HepG2 (cell line): ENCODE results near the gene ZDHHC8.

ENCODE experiments used
- CHD2 ChIP-seq: IDR thresholded peaks from 2 replicates; pipeline ENCODE4 v1.6.1; 2011; ENCODE audit warnings: low read depth, low read length, improper control_type of control experiment
- DNMT3B ChIP-seq: conservative IDR thresholded peaks from 2 replicates; pipeline ENCODE4 v1.6.1; 2016; ENCODE audit warnings: missing biosample characterization, control low read depth
- EZH2 ChIP-seq: conservative IDR thresholded peaks from 2 replicates; pipeline ENCODE4 v1.6.1; 2012; ENCODE audit warnings: mild to moderate bottlenecking, low read depth, low read length, moderate library complexity
- FOXK2 ChIP-seq: fragments of 450-650 bp; IDR thresholded peaks from 2 replicates; pipeline ENCODE4 v1.6.1; 2016
- MZF1 ChIP-seq: sonication (generic); formaldehyde crosslinking; IDR thresholded peaks from 2 replicates; pipeline ENCODE4 v1.8.1; 2023; ENCODE audit warnings: mild to moderate bottlenecking, missing genetic modification reagents, borderline replicate concordance
- PAF1 ChIP-seq: IDR thresholded peaks from 2 replicates; pipeline ENCODE4 v1.6.1; 2016; ENCODE audit warnings: missing genetic modification reagents, missing compliant biosample characterization
- POLR2A ChIP-seq, 2 experiments: IDR thresholded peaks; 2 replicates each; pipeline ENCODE4 v1.6.1; 2011; ENCODE audit warnings: low read depth in 2 of 2, low read length in 2 of 2, mild to moderate bottlenecking in 1 of 2, moderate library complexity in 1 of 2; ENCODE audit not compliant: insufficient read depth in 1 of 2
- POLR2AphosphoS5 ChIP-seq: IDR thresholded peaks from 2 replicates; pipeline ENCODE4 v1.6.1; 2012; ENCODE audit warnings: low read depth, low read length
- ZNF570 ChIP-seq: sonication (generic); formaldehyde crosslinking; IDR thresholded peaks from 2 replicates; pipeline ENCODE4 v1.4.0; 2020; ENCODE audit warnings: mild to moderate bottlenecking, missing genetic modification reagents, borderline replicate concordance
- TF ChIP-seq, protein P1 (sequence below): sonication (generic); formaldehyde crosslinking; IDR thresholded peaks from 2 replicates; pipeline ENCODE4 v1.5.0; 2020; ENCODE audit warnings: mild to moderate bottlenecking, missing genetic modification reagents, moderate library complexity
- TF ChIP-seq, protein P2 (sequence below): sonication (generic); formaldehyde crosslinking; IDR thresholded peaks from 2 replicates; pipeline ENCODE4 v1.8.1; 2023; ENCODE audit warnings: missing genetic modification reagents, inconsistent platforms, borderline replicate concordance
- TF ChIP-seq, protein P3 (sequence below): sonication (generic); formaldehyde crosslinking; IDR thresholded peaks from 2 replicates; pipeline ENCODE4 v1.4.0; 2020; ENCODE audit warnings: missing genetic modification reagents

DNA sequence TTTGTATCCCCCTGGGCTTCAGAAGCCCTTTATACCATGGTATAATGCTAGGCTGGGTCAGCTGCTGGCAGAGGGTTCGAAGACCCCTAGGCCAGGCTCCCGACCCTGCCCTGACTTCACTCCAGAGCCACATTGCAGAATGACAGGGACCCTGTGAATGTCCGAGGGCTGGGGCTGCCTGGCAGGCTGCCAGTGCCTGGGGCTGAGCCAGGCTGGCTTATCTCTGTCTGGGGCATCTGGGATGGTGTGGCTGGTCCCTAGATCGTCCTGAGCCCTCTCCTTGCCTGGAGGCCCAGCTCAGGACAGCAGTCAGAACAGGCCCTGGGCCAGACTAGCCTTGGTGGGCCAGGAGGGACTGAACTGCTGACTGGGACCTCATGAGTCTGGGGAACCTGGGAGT lies 3.7 kb downstream of the ZDHHC8 start:
- TF ChIP-seq FOXK2: no peak
- TF ChIP-seq PAF1 (CRISPR knock-in tag): no peak
- TF ChIP-seq, protein P1, sequence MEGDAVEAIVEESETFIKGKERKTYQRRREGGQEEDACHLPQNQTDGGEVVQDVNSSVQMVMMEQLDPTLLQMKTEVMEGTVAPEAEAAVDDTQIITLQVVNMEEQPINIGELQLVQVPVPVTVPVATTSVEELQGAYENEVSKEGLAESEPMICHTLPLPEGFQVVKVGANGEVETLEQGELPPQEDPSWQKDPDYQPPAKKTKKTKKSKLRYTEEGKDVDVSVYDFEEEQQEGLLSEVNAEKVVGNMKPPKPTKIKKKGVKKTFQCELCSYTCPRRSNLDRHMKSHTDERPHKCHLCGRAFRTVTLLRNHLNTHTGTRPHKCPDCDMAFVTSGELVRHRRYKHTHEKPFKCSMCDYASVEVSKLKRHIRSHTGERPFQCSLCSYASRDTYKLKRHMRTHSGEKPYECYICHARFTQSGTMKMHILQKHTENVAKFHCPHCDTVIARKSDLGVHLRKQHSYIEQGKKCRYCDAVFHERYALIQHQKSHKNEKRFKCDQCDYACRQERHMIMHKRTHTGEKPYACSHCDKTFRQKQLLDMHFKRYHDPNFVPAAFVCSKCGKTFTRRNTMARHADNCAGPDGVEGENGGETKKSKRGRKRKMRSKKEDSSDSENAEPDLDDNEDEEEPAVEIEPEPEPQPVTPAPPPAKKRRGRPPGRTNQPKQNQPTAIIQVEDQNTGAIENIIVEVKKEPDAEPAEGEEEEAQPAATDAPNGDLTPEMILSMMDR: no peak
- TF ChIP-seq, protein P2, sequence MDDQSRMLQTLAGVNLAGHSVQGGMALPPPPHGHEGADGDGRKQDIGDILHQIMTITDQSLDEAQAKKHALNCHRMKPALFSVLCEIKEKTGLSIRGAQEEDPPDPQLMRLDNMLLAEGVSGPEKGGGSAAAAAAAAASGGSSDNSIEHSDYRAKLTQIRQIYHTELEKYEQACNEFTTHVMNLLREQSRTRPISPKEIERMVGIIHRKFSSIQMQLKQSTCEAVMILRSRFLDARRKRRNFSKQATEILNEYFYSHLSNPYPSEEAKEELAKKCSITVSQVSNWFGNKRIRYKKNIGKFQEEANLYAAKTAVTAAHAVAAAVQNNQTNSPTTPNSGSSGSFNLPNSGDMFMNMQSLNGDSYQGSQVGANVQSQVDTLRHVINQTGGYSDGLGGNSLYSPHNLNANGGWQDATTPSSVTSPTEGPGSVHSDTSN (CRISPR knock-in tag): no peak
- TF ChIP-seq POLR2A (IDR thresholded peaks at IDR 0.05; ENCODE audit: insufficient read depth in 1 of 2, low read depth in 2 of 2, low read length in 2 of 2): no peak
- no peak for TF ChIP-seq CHD2
- no peak for TF ChIP-seq POLR2AphosphoS5
- TF ChIP-seq, protein P3, sequence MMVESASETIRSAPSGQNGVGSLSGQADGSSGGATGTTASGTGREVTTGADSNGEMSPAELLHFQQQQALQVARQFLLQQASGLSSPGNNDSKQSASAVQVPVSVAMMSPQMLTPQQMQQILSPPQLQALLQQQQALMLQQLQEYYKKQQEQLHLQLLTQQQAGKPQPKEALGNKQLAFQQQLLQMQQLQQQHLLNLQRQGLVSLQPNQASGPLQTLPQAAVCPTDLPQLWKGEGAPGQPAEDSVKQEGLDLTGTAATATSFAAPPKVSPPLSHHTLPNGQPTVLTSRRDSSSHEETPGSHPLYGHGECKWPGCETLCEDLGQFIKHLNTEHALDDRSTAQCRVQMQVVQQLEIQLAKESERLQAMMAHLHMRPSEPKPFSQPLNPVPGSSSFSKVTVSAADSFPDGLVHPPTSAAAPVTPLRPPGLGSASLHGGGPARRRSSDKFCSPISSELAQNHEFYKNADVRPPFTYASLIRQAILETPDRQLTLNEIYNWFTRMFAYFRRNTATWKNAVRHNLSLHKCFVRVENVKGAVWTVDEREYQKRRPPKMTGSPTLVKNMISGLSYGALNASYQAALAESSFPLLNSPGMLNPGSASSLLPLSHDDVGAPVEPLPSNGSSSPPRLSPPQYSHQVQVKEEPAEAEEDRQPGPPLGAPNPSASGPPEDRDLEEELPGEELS (CRISPR knock-in tag): no peak
- no peak for TF ChIP-seq ZNF570 (CRISPR knock-in tag)
- TF ChIP-seq DNMT3B: no peak
- TF ChIP-seq MZF1: no peak
- TF ChIP-seq EZH2: no peak
